AG08396 (cell line): Measurements from ENCODE around the gene CUX1.
A peak's percentile ranks its signal among the peaks of the same experiment; 100 is the strongest.
"Not testable (repeated sequence)": the region's sequence is repeated elsewhere in the genome, so short reads cannot be mapped to it uniquely, and the experiment has no call there.

Experiments
- DNase-seq: peaks from one replicate; pipeline ENCODE4 v3.0.0; 2012; ENCODE audit warnings: low spot score, mixed read lengths

Gene CUX1

DNA sequence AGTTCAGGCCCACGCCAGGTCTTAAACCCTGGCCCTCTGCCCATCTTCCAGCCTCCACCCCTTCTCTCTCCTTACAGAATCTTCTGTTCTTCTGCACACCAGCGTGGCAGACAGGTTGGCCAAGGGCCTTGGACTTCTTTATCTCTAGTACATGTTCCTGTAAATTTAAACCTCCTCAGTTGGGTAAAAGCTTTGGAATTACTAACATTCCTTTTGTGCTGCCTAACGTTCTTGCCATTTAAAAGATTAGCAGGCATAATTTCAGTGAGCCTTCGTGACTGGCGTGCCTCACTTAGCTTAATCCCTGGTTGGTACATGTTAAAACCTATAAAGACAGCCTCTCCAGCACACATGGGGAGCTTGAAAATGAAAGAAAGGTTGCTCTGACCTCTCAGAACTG lies 192.2 kb downstream of the CUX1 start:
- DNase-seq, result no peak

- not testable (repeated sequence) for DNase-seq
Observed at GRCh38 chr7:102012112-102012830, 194.8 kb downstream of the CUX1 start.

- no peak for DNase-seq
Observed at GRCh38 chr7:102012941-102013461, 195.6 kb downstream of the CUX1 start.

DNA sequence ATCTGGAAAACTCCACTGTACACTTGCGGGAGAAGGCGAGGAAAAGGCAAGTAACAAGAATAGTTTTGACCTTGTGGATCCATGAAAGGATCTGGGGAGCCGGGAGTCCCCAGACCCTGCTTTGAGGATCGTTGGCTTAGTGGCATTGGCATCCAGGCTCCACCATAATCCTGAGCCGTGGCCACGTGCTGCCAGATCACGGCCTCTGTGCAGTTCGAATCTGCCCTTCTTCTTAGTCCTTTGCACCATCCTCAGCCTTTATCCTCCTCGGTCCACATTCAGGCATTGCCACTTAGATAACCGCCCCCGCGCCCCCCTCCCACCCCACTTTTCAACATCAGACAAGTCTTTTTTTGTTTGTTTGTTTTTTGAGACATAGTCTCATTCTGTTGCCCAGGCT lies 201.4 kb downstream of the CUX1 start:
- DNase-seq, result no peak

- no peak for DNase-seq
Observed at GRCh38 chr7:102019461-102019860, 202.0 kb downstream of the CUX1 start.

- DNase-seq, result no peak
Observed at GRCh38 chr7:102021841-102022618, 204.6 kb downstream of the CUX1 start.

DNA sequence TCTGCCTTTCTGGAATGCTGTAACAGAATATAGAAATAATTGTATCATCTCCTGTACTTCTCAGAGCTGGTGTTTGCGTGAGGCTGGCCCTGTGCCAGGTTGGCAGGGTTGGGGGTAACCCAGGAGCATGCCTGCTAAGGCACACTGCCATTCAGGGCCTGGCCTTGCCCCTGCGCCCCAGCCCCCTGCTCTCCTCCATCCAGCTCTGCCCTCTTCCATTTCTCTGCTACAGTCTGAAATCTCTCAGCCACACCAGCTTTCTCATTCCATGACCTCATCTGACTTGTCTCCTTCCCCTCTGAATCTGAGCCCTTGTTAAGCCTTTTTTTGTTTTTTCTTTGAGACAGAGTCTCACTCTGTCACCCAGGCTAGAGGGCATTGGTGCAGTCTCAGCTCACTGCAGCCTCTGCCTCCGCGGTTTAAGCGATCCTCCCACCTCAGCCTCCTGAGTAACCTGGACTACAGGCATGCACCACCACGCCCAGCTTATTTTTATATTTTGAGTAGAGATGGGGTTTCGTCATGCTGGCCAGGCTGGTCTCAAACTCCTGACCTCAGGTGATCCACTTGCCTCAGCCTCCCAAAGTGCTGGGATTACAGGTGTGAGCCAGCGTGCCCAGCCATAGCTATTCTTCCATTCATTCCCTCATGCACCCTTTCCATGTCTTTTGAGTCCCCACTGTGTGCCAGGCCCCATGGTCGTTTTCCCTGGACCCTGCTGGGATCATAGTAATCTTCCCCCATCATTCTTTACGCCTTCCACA lies 206.8 kb downstream of the CUX1 start:
- no peak for DNase-seq

- no peak for DNase-seq
Observed at GRCh38 chr7:102024769-102025391, 207.5 kb downstream of the CUX1 start.

DNA sequence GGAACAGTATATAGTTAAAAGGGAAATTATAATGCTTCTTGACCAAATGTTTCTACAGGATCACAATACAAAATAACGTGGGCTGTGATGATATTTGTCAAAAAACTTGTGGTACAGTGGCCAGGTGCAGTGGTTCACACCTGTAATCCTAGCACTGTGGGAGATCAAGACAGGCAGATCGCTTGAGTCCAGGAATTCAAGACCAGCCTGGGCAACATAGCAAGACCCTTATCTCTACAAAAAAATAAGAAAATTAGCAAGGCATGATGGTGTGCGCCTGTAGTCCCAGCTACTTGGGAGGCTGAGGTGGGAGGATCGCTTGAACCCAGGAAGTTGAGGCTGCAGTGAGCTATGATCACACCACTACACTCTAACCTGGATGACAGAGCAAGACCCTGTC lies 208.4 kb downstream of the CUX1 start:
- not testable (repeated sequence) for DNase-seq

DNA sequence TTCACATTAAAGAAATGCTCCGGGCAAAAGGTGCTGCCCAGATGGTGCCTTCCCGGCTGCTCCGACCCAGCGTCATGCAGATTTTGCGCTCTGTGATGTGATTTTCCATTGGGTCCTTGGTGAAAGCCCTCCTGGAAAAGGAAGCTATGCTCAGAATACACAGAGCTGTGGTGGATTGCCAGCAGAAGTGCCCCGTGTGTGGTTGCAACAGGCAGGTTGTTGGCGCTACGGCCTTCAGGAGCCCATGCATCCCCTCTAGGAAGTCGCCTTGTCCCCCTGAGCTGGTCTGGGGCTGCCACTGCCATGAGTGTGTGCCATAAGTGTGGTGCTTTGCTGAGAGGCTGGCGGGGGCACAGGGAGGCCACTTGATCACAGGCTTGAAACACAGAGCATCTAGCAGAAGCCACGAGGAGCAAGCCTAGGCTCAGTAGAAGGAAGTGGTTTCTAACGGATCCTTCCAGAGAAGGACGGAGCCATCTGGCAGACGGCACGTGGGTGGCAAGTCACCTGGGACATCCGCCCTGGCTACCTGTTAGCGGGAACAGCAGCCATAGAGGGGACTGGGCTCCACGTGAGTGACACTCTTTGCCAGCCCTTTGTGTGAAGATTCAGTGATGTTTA lies 210.9 kb downstream of the CUX1 start:
- DNase-seq, result no peak

DNA sequence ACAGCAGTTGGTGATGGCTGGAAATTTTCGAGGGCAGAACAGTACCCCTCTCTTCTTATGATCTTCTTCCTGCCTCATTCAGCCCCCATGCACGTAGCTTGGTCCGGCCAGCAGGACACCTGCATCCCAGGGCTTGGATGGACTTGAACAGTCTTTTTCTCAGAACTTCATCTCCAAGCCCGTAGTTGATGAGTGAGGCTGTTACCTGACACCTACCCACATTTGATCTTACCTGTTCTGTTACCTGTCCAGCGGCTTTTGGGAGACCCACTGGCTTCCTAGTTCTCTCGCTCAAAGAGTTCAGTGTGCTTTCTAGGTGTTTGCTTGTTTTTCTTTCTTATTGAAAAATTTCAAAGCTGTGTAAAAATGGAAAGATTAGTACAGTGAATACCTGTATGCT lies 212.2 kb downstream of the CUX1 start:
- DNase-seq, result no peak

DNA sequence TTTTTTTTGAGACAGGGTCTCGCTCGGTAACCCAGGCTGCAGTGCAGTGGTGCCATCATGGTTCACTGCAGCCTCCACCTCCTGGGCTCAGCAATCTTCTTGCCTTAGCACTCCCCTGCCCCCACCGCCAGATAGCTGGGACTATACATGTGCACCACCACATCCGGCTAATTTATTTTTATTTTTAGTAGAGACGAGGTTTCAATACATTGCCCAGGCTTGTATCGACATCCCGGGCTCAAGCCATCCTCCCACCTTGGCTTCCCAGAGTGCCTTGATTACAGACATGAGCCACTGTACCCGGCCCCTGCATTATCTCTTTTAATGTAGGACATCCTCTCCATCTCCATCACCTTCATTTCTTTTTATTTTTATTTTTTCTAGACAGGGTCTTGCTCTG lies 213.3 kb downstream of the CUX1 start:
- no peak for DNase-seq

DNA sequence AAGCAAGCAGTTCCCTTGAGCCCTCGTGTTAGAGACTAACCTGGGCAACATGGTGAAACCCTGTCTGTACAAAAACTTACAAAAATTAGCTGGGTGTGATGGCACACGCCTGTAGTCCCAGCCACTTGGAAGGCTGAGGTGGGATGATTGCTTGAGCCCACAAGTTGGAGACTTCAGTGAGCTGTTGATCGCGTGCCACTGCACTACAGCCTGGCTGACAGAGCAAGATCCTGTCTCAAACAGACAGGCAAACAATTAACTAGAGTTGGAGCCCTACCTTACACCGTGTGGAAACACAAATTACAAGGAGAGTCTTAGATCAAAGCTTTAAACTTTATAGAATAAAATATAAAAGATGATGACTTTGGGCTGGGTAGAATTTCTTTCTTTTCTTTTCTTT lies 219.5 kb downstream of the CUX1 start:
- no peak for DNase-seq

DNA sequence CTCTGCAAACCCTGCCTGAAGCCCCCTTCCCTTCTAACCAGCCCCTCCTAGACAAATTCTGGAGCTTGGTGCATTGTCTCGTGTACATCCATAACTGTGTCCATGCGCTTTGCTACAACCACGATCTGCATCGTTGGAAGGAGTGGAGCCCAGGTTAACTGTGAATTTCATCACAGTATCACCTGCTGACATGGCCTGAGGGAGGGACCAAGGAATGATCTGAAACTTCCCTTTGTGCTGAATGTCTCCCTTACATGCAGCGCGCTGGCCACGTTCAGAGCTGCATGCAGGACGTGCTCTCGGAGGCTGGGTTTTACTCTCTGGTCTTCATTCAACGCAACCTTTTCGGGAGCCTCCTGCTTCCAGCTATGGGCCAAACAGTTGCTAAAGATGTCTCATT lies 222.3 kb downstream of the CUX1 start:
- no peak for DNase-seq

DNA sequence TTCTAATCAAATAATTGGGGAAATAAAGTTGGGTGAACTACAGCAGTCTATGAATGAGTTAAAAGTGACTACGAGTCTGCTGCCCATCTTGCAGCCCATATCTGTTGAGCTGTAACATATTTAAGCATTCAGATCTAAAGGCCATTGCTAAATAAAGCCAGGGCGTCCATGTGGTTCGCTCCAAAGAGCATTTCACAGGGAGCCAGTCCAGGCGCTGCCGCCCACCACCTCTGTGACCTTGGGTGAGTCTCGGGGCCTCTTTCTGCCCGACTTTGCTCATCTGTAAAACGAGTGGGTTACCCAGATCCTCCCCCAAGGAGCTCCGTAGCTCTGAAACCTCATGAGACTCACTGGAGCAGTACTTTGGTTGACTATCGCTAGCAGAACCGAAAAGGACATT lies 223.1 kb downstream of the CUX1 start:
- DNase-seq, result no peak

DNA sequence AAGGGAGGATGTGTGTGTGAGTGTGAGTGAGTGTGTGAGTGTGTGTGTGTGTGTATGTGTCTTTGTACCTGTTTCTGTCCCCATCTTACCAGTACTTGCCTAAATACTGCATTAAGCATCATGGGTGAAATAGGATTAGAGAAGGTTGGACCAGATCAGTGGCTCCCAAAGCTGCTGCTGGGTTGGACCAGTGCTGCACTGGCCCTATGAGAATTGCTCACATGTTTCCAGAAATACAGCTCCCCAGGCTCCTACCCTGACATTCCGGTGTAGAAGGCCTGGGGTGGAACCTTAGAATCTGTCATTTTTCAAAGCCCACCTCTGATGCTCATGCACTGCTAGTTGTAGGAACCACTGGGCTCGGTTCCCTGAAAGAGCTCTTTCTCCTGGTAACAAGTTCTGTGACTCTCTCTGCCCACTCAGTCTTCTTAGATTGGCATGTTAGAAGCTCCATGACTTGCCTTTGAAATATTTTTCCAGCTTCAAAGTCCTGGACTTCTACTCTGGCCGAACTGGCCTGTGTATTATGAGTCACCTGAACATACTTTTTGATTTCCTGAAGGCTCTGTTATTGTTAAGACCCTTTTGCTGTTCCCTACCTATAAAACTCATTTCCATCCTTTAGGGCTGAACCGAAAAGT lies 224.7 kb downstream of the CUX1 start:
- DNase-seq, result peak; percentile 62

- not testable (repeated sequence) for DNase-seq
Observed at GRCh38 chr7:102042796-102043195, 225.4 kb downstream of the CUX1 start.

DNA sequence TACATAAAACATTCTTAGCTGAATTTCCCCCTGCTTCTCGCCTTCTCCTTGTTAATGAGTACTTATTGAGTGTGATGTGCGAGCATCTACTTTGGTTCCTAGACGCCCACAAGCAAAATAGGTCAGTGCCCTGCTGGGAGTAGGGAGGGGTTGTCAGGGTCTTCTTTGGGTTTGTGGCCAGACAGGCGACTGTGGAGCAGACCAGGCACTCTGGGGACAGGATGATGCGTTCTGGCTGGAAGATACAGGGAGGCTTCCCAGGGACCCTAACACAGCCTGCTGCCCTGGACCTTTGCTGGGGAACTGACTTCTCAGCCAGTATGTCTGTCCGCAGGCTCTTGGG lies 227.2 kb downstream of the CUX1 start:
- DNase-seq, result no peak

DNA sequence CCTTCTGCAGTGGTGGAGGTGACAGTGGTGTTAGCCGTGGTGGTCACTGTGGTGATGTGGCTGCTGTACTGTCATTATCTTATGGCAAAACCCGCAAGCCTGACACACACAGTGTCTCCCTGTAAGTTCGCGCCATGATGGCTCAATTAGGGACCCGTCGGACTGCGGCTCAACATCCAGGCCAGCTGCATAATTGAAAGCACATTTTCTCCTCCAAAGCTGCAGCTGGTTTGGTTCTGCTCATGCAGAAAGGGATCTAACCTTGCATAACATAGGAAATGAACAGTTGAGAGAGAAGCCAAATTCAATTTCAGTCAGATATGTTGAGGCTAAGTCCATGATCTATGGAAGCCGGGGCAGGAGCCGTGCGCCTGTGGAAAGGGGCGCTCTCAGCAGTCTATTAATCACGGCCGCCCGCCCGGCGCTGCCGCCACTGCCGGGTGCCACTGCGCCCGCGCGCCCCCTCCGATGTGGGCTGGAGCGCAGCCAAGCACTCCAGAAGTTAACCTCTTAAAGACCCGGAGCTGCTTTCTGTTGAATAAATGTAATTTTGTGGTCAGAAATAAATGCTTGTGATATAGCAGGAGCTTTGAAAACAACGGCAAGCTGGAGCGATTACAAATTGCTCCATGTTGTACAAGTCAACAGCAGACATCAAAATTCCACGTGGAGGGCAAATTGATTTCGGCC lies 227.7 kb downstream of the CUX1 start:
- DNase-seq, result peak; percentile 81

DNA sequence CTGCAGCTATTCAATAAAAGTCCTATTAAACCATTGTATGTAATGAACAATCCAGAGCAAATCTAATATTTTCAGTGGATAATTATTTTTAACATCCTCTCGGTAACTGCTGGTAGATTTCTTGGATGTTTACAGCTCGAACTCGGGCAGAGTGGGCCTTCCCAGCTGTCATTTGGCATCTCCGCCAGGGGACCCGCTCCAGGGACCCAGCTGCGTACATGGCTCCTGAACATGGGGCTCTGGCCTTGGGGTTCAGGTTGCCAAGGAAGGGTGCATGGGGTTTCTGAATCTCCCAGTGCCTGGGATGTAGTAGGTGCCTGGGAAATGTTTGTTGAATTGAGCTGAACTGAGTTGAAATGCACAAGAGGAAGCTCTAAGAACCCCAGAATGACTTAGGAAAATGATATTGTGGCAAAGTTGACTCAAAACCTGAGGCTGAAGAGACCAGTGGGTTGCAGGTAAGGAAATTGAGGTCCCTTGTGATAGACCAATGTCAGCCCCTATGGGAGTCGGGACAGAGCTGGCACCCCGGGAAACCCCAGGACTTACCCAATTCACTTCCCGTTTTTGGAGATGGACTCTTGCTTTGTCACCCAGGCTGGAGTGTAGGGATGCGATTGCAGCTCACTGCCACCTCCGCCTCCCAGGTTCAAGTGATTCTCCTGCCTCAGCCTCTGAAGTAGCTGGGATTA lies 228.4 kb downstream of the CUX1 start:
- no peak for DNase-seq
